Stimulated activated naive CD8-positive, alpha-beta T cell treated with anti-CD3 and anti-CD28 coated beads, Interleukin-15, Interleukin-2, amounts not matched to agents 100 U/mL and 50 U/mL, for 24 hours (primary cell): Measurements from ENCODE around the gene TSSC4.

ENCODE experiments used
- ATAC-seq: fragments of 150-1000 bp; cut with Tn5 transposase; one replicate; pipeline ENCODE4 v1.10.0; 2021
- DNase-seq: peaks from one replicate; pipeline ENCODE4 v3.0.0; 2021

The TSSC4 gene

GRCh38 chr11:2417856-2418692 lies 17.5 kb downstream of the TSSC4 start:
- ATAC-seq, result no peak
- DNase-seq, result no peak

- ATAC-seq, result no peak
These were observed 18.3 kb downstream of the TSSC4 start for GRCh38 chr11:2418693-2419360.

DNA sequence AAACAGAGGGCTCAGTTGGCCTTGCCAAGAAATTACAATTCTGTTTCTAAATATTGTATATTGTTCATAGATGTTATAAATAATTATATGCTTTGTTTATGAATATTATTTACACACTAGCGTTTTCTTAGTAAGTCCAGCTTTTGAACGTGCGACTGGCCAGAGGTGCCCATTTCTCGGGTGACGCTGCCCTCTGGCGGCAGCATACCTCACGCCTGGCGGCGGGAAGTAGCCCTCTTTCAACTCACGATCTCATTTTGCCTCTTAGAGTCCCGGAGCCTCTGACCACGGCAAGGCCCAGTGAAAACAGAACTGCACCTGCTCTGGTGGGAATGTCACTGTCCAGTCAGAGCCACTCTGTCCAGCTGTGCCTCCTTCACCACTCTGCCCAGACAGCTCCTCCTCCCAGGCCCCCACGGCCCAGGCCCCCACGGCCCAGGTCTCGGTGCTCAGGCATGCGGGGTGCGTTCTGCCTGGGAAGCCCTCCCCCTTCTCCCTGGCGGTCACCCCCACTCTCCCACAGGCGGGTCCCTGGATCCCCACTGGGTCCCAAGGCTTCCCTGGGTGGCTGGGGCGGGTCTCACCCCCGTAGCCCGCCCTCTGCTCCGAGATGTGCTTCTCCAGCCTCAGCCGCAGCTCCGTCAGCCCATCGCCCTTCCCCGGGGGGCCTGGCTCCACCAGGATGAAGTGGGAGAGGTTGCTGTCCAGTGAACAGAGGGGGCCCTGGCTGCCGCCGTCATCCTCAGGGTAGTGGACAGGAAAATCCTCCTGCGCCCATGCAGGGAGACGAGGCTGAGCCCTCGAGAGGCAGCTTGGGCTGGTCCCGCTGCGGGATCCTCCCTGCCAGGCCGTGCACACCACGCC lies 19.3 kb downstream of the TSSC4 start:
- DNase-seq (peak; percentile 79), ATAC-seq (peak; percentile 28)

More at GRCh38 chr11:2418693-2419360, 18.3 kb downstream of the TSSC4 start:
- DNase-seq, result no peak

- peak; percentile 89 for ATAC-seq
These were observed 20.1 kb downstream of the TSSC4 start for GRCh38 chr11:2420502-2421225.

GRCh38 chr11:2421226-2421994 lies 20.9 kb downstream of the TSSC4 start:
- ATAC-seq, result no peak
- DNase-seq, result no peak

More at GRCh38 chr11:2420502-2421225, 20.1 kb downstream of the TSSC4 start:
- DNase-seq, result peak; percentile 79

DNA sequence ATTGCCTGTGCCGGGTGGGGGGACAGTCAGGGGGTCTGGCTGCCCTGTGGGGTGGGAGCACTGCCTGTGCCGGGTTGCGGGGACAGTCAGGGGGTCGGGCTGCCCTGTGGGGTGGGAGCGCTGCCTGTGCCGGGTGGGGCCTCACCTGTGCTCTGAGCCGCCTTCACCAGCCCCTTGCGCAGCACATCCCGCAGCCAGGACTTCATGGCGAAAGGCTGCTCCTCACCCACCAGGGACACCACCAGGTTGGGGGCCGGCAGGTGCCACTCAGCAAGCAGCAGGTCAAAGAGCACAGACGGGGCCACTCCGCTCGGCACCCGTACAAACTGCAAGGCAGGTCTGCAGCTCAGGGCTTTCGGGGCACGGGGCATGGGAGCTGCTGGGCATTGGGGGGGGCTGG lies 21.4 kb downstream of the TSSC4 start:
- DNase-seq (no peak), ATAC-seq (no peak)

DNA sequence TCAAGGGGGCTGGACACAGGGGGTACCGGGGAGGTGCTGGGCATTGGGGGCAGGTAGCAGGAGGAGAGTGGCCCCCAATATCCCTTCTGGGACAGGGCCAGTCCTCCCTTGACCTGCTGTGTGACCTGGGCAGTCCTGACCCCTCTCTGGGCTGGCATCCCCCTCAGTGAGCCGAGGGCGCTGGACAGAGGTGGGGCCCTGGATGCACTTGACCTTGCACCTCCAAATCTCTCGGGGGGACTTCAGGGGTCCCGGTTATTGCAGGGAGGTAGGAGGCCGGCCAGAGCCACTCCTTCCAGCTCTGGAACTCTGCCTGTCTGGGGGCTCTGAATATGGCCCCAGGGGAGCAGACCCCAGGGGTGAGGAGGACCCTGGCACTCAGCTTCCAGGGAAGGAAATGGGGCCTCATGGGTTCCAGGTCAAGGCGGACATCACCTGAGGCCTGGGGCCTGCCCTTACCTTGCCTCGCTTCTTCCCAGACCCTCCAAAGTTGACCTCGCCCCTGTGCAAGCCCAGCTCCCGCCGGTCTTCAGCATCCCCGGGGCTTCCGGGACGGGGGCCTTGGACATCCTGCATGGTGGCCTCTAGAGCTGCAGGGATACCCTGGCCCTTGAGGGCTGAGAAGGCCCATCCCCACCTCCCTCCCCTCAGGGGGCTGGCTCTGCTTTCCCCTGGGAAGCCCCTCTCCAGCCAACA lies 22.1 kb downstream of the TSSC4 start:
- no peak for DNase-seq
- ATAC-seq, result no peak

DNA sequence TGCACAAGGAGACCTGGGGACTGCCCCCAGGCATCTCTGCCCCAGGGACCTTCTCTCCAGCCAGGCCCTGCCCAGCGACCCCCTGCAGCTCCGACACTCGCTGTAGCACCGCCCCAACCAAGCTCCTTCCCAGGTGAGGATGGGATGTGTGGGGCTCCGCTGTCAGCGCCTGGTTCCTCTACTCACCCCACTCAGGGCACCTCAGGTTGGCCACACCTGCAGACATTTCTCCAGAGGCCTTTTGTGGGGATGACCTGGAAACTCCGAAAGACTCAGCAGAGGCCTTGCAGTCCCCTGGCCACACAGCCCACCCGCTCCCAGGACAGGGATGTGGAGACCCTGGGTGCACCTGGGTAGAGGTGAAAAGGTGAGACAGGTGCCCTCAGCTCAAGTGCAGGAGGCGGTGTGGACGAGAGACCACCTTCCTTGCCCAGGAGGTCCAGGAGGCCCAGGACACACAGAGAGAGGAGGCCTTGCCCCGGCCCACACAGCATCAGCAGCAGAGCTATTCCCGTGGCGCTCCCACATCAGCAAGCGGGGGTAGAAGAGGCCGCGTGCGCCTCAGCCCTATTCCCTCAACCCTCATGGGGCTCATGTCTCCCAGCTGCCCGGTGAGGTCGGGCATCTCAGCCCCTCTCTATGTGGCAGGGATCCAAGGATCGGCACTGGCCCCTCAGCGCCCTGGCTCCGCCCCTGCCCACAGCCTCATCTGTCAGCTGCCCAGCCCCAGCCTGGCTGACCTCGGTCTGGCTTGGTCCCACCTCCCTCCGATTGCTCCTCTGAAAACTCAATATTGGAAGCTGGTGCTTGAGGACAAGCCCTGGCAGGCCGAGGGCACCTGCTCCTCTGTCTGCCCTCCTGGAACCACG lies 22.8 kb downstream of the TSSC4 start:
- ATAC-seq, result no peak
- DNase-seq, result no peak

GRCh38 chr11:2424811-2425495 lies 24.4 kb downstream of the TSSC4 start:
- no peak for ATAC-seq
- no peak for DNase-seq

DNA sequence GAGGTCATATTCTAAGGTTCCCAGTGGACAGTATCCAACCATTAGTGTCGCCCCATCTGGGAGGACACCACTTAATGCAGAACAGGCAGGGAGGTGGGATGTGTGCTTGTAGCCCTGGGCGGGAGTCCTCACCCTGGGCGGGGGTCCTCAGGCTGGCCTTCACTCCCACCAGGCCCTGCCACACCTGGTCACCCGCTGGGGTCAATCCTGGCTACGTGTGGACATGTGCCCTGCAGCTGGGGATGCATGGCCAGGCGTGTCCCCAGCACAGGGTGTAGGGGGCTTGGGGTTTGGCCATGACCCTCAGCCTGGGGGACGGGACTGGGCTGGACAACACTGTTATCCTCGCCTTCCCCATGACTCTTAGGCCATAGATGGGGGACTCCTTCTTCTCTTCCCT lies 25.0 kb downstream of the TSSC4 start:
- DNase-seq, result no peak
- ATAC-seq, result no peak

DNA sequence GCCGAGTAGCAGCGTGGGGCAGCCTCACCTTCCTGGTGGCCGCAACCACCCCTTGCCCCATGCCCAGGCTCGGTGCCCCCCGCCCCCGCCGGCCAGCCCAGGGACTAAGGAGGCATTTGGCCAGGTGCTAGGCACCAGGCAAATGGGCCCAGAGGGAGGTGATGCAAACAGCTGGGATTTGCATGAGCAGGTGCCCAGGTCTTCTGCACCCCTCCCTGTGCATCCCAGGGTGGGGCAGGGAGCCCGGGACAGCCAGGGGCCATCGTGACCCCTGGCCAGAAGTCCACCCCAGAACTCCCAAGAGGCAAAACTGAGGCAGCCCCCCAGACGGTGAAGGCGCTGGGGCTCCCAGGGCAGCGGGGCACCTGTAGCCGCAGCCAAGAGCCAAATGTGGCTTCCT lies 25.7 kb downstream of the TSSC4 start:
- ATAC-seq (no peak), DNase-seq (no peak)

- no peak for DNase-seq
These were observed 26.4 kb downstream of the TSSC4 start for GRCh38 chr11:2426826-2427521.

DNA sequence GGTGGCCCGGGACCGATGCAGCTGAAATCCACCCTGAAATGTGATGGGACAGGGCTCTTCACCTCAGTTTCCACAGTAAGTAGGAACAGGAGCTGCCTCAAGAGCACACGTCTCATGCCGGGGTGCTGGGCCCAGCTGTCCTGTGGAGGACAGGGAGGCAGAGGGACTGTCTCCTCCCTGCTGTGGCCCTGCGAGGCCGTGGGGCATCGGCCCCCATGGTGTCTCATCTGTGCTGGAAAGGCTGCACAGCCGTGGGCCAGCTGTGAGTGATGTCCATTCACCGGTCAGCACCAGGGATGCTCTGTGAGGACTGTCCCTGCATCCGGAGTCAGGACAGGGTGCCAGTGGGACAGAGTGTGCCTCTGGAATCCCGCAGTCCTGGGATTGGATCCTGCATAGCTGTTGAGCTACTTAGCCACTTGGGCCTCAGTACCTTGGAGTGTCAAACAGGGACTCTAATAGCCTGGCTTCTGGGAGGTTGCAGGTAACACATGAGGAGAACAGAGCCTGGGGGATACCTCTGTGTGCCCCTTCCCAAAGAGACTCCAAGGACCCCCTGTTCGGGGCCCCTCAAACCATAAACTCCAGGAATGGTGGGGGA lies 27.3 kb downstream of the TSSC4 start:
- no peak for ATAC-seq
- no peak for DNase-seq

More at GRCh38 chr11:2426826-2427521, 26.4 kb downstream of the TSSC4 start:
- no peak for ATAC-seq

DNA sequence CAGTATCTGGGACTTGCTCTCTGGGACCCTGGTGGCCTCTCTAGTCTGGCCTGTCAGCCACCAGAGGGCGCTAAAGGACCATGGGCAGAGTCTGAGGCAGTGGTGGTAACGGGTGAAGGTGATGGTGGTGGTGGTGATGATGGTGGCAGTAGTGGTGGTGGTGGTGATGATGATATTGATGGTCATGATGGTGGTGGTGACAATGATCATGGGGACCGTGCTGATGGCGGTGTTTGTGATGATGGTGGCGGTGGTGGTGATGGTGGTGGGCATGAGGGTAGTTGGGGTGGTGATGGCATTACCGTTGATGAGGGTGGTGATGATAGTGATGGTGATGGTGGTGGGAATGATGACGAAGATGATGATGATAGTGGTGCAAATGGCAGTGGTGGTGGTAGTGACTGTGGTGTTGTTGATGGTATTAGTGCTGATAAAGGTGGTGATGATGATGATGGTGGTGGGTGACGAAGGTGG lies 27.8 kb downstream of the TSSC4 start:
- DNase-seq, result peak; percentile 91
- ATAC-seq, result peak; percentile 70

DNA sequence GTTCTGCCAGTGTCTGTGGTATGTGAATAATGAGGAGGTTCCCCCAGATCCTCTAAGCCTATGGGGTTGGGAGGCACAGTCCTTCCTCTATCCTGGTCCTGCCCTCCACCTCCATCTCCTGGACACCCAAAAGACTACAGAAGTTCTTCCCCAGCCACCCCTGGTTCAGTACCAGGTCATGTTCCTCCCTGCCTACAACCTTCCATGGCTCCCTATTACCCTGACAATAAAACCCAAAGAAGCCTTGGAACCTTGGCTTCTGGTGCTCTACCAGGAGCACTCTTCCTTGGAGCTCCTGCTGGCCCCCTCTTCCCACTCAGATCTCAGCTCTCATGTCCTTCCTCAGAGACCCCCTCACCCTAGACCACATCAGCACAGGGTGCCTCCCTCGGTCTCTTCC lies 30.8 kb downstream of the TSSC4 start:
- DNase-seq (no peak), ATAC-seq (no peak)

DNA sequence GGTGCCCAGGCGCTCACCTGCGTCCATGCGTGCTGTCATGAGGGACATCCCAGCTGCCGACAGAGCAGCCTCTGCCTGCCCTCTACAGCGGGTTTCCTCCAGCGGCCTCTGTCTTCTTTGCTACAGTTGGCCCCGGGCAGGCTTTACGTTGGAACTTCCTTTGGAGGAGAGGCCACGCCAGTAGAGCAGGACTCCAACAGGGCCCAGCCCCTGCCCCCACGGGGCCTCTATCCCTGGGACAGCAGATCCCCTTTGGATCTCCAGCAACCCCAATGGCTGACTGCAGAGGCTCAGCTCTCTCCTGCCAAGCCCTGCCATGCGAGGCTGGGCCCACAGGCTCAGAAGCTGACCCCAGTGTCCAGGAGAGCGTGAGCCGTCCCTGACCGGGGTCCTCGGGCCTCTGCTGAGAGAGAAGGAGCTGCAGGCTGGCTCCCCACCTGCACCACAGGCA lies 31.6 kb downstream of the TSSC4 start:
- DNase-seq, result no peak
- no peak for ATAC-seq

- DNase-seq (no peak), ATAC-seq (no peak)
These were observed 32.1 kb downstream of the TSSC4 start for GRCh38 chr11:2432628-2433071.
